K562 (cell line): Measurements from ENCODE around the gene ZFYVE28. TPM values are rescaled to one million over a fixed set of nuclear protein-coding genes. Genes with fewer than 3 reads are reported as not detected.
A peak's percentile ranks its signal among the peaks of the same experiment; 100 is the strongest.
"Not testable (repeated sequence)": the region's sequence is repeated elsewhere in the genome, so short reads cannot be mapped to it uniquely, and the experiment has no call there.

ENCODE experiments used
- EP400 ChIP-seq: fragments of 450-650 bp; IDR thresholded peaks from 2 replicates; pipeline ENCODE4 v1.6.1; 2017; ENCODE audit warnings: antibody characterized with exemption, mild to moderate bottlenecking, moderate library complexity
- FOXK1 ChIP-seq: sonication (generic); formaldehyde crosslinking; IDR thresholded peaks from 2 replicates; pipeline ENCODE4 v1.8.0; 2022; ENCODE audit warnings: missing genetic modification reagents, mild to moderate bottlenecking, borderline replicate concordance
- FOXK2 ChIP-seq, 2 experiments: fragments of 450-650 bp; IDR thresholded peaks in 1 of 2; conservative IDR thresholded peaks in 1 of 2; 2 replicates each; pipeline ENCODE4 v1.6.1; 2016; ENCODE audit warnings: low read depth in 2 of 2, mild to moderate bottlenecking in 1 of 2
- GABPA ChIP-seq: fragments of 200-800 bp; sonication (Bioruptor generic); conservative IDR thresholded peaks from 2 replicates; pipeline ENCODE4 v1.6.1; 2016; ENCODE audit warnings: low read depth, missing genetic modification characterization, missing compliant biosample characterization
- GATAD2B ChIP-seq: fragments of 450-650 bp; IDR thresholded peaks from 2 replicates; pipeline ENCODE4 v1.6.1; 2017; ENCODE audit warnings: mild to moderate bottlenecking, borderline replicate concordance
- HDAC2 ChIP-seq: fragments of 450-650 bp; IDR thresholded peaks from 2 replicates; pipeline ENCODE4 v1.6.1; 2016; ENCODE audit warnings: mild to moderate bottlenecking
- NR4A1 ChIP-seq, 2 experiments: fragments of 250-450 bp in 1 of 2; fragments of 450-650 bp in 1 of 2; sonication (Bioruptor Pico) in 1 of 2; IDR thresholded peaks; 2 replicates each; pipeline versions ENCODE4 v1.4.0 to v1.6.1; 2016 to 2020; ENCODE audit warnings: mild to moderate bottlenecking in 2 of 2, missing compliant biosample characterization in 1 of 2, missing genetic modification characterization in 1 of 2, moderate library complexity in 1 of 2
- TEAD1 ChIP-seq, 2 experiments: fragments of 450-650 bp in 1 of 2; sonication (generic) in 1 of 2; formaldehyde crosslinking; IDR thresholded peaks; 2 replicates each; pipeline versions ENCODE4 v1.4.0 to v1.8.0; 2020 to 2022; ENCODE audit warnings: mild to moderate bottlenecking in 2 of 2, missing genetic modification reagents in 1 of 2
- TOE1 ChIP-seq, 2 experiments: fragments of 450-650 bp in 1 of 2; sonication (generic) in 1 of 2; formaldehyde crosslinking in 1 of 2; IDR thresholded peaks; 2 replicates each; pipeline versions ENCODE4 v1.7.1 to v1.8.0; 2016 to 2022; ENCODE audit warnings: borderline replicate concordance in 2 of 2, mild to moderate bottlenecking in 2 of 2, antibody characterized with exemption in 1 of 2, inconsistent platforms in 1 of 2, low read depth in 1 of 2, missing genetic modification reagents in 1 of 2, moderate library complexity in 1 of 2
- ZFP1 ChIP-seq: fragments of 450-650 bp; formaldehyde crosslinking; IDR thresholded peaks from 2 replicates; pipeline ENCODE4 v1.4.0; 2020; ENCODE audit warnings: mild to moderate bottlenecking, mixed read lengths
- polyA plus RNA-seq, 8 experiments: library from polyadenylated mRNA; depleted of rRNA in 4 of 8; stranded (reverse) in 5 of 8; unstranded in 3 of 8; fragments of >200 nt; fragmentation: Nextera tagmentation in 2 of 8; fragmentation: Illumina TruSeq in 1 of 8; extraction: Ambion mirVana in 2 of 8; extraction: Trizol in 1 of 8; gene quantifications; 2 replicates each; pipeline versions ENCODE4 v1.2.1 to v1.2.3, GENCODE V29; 2011 to 2014; ENCODE audit warnings: inconsistent platforms in 1 of 8, missing spikeins in 1 of 8
- total RNA-seq, 7 experiments: library from RNA; depleted of rRNA in 6 of 7; stranded (reverse); fragments of >200 nt in 6 of 7; fragmentation: Illumina TruSeq in 2 of 7; extraction: Trizol in 2 of 7; gene quantifications; 2 replicates each; pipeline versions ENCODE4 v1.2.1 to v1.2.3, GENCODE V29; 2011 to 2021; ENCODE audit warnings: low replicate concordance in 1 of 7
- TF ChIP-seq, protein P1 (sequence below), 2 experiments: fragments of 450-650 bp; conservative IDR thresholded peaks; 2 replicates each; pipeline ENCODE4 v1.6.1; 2017; ENCODE audit warnings: mild to moderate bottlenecking in 2 of 2, moderate library complexity in 2 of 2
- TF ChIP-seq, protein P2 (sequence below): sonication (generic); formaldehyde crosslinking; IDR thresholded peaks from 2 replicates; pipeline ENCODE4 v1.9.0; 2022; ENCODE audit warnings: mild to moderate bottlenecking, missing genetic modification reagents
- TF ChIP-seq, protein P3 (sequence below), 2 experiments: fragments of 450-650 bp; IDR thresholded peaks; 2 replicates each; pipeline ENCODE4 v1.6.1; 2018; ENCODE audit warnings: mild to moderate bottlenecking in 2 of 2, low read depth in 1 of 2; ENCODE audit not compliant: partially characterized antibody in 2 of 2
- TF ChIP-seq, protein P4 (sequence below): fragments of 450-650 bp; IDR thresholded peaks from 2 replicates; pipeline ENCODE4 v1.6.1; 2014; ENCODE audit warnings: low read depth, mild to moderate bottlenecking, moderate library complexity, borderline replicate concordance
- TF ChIP-seq, protein P5 (sequence below), 2 experiments: fragments of 250-450 bp in 1 of 2; fragments of 450-650 bp in 1 of 2; sonication (Bioruptor Pico) in 1 of 2; IDR thresholded peaks; 2 replicates each; pipeline versions ENCODE4 v1.6.1 to v1.8.0; 2016 to 2021; ENCODE audit warnings: mild to moderate bottlenecking in 2 of 2, moderate library complexity in 2 of 2, missing compliant biosample characterization in 1 of 2, missing genetic modification characterization in 1 of 2

The ZFYVE28 gene
- total and polyA plus RNA-seq, 9 of the 15 experiments (the other 6 are each of a cell fraction or from before 2014, with no cell fraction given), result 1.3 to 24.8 (median 8.9) TPM

DNA sequence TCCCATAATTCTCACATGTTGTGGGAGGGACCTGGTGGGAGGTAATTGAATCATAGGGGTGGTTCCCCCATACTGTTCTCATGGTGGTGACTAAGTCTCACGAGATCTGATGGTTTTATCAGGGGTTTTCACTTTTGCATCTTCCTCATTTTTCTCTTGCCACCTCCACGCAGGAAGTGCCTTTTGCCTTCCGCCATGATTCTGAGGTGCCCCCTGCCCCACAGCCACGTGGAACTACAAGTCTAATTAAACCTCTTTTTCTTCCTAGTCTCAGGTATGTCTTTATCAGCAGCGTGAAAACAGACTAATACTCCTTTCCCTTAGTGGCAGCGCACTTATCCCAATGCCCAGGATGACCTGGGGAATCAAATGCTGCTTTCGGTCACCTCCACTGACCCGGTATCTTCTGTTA lies 35.2 kb downstream of the ZFYVE28 start (continued):
- TF ChIP-seq EP400, result peak; percentile 77
- TF ChIP-seq NR4A1 (CRISPR knock-in tag; IDR thresholded peaks at IDR 0.05); TOE1 (CRISPR knock-in tag; IDR thresholded peaks at IDR 0.05; ENCODE audit: borderline replicate concordance, low read depth): not testable (repeated sequence)
- peak; percentile 56; the same call in 1 of the 2 replicates for TF ChIP-seq NR4A1 (tag; IDR thresholded peaks at IDR 0.05)
- 0 out of 2 replicates have a peak, but pooled peaks have one; percentile 17 for TF ChIP-seq HDAC2
- TF ChIP-seq GABPA (tag), result peak; percentile 36; the same call in 1 of the 2 replicates
- TF ChIP-seq, protein P1, sequence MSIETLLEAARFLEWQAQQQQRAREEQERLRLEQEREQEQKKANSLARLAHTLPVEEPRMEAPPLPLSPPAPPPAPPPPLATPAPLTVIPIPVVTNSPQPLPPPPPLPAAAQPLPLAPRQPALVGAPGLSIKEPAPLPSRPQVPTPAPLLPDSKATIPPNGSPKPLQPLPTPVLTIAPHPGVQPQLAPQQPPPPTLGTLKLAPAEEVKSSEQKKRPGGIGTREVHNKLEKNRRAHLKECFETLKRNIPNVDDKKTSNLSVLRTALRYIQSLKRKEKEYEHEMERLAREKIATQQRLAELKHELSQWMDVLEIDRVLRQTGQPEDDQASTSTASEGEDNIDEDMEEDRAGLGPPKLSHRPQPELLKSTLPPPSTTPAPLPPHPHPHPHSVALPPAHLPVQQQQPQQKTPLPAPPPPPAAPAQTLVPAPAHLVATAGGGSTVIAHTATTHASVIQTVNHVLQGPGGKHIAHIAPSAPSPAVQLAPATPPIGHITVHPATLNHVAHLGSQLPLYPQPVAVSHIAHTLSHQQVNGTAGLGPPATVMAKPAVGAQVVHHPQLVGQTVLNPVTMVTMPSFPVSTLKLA (conservative IDR thresholded peaks at IDR 0.05), result peak in 1 of 2 experiments; percentile 60; a peak in 2 of 4 replicates
- TF ChIP-seq, protein P2, sequence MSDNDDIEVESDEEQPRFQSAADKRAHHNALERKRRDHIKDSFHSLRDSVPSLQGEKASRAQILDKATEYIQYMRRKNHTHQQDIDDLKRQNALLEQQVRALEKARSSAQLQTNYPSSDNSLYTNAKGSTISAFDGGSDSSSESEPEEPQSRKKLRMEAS (CRISPR knock-in tag), result peak; percentile 86
- TF ChIP-seq FOXK2 (conservative IDR thresholded peaks at IDR 0.05 in 1 of 2, IDR thresholded peaks at IDR 0.05 in 1 of 2; ENCODE audit: low read depth in 2 of 2), result 0 out of 4 replicates have a peak, but pooled peaks of 1 of the 2 experiments have one; percentile 1
- TF ChIP-seq, protein P3, sequence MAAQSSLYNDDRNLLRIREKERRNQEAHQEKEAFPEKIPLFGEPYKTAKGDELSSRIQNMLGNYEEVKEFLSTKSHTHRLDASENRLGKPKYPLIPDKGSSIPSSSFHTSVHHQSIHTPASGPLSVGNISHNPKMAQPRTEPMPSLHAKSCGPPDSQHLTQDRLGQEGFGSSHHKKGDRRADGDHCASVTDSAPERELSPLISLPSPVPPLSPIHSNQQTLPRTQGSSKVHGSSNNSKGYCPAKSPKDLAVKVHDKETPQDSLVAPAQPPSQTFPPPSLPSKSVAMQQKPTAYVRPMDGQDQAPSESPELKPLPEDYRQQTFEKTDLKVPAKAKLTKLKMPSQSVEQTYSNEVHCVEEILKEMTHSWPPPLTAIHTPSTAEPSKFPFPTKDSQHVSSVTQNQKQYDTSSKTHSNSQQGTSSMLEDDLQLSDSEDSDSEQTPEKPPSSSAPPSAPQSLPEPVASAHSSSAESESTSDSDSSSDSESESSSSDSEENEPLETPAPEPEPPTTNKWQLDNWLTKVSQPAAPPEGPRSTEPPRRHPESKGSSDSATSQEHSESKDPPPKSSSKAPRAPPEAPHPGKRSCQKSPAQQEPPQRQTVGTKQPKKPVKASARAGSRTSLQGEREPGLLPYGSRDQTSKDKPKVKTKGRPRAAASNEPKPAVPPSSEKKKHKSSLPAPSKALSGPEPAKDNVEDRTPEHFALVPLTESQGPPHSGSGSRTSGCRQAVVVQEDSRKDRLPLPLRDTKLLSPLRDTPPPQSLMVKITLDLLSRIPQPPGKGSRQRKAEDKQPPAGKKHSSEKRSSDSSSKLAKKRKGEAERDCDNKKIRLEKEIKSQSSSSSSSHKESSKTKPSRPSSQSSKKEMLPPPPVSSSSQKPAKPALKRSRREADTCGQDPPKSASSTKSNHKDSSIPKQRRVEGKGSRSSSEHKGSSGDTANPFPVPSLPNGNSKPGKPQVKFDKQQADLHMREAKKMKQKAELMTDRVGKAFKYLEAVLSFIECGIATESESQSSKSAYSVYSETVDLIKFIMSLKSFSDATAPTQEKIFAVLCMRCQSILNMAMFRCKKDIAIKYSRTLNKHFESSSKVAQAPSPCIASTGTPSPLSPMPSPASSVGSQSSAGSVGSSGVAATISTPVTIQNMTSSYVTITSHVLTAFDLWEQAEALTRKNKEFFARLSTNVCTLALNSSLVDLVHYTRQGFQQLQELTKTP (IDR thresholded peaks at IDR 0.05; ENCODE audit: low read depth in 1 of 2, partially characterized antibody in 2 of 2), result peak in 1 of 2 experiments; percentile 10
- TF ChIP-seq ZFP1 (CRISPR knock-in tag), result 0 out of 2 replicates have a peak, but pooled peaks have one; percentile 41
- TF ChIP-seq TEAD1 (CRISPR knock-in tag; IDR thresholded peaks at IDR 0.05), result peak in 1 of 2 experiments; percentile 76; a peak in 1 of 4 replicates
- 0 out of 2 replicates have a peak, but pooled peaks have one; percentile 10 for TF ChIP-seq TOE1 (IDR thresholded peaks at IDR 0.05; ENCODE audit: borderline replicate concordance)
- peak; percentile 55; the same call in 1 of the 2 replicates for TF ChIP-seq GATAD2B
- TF ChIP-seq FOXK1 (CRISPR knock-in tag), result 0 out of 2 replicates have a peak, but pooled peaks have one; percentile 44
- TF ChIP-seq, protein P4, sequence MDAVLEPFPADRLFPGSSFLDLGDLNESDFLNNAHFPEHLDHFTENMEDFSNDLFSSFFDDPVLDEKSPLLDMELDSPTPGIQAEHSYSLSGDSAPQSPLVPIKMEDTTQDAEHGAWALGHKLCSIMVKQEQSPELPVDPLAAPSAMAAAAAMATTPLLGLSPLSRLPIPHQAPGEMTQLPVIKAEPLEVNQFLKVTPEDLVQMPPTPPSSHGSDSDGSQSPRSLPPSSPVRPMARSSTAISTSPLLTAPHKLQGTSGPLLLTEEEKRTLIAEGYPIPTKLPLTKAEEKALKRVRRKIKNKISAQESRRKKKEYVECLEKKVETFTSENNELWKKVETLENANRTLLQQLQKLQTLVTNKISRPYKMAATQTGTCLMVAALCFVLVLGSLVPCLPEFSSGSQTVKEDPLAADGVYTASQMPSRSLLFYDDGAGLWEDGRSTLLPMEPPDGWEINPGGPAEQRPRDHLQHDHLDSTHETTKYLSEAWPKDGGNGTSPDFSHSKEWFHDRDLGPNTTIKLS, result peak; percentile 56
- TF ChIP-seq, protein P5, sequence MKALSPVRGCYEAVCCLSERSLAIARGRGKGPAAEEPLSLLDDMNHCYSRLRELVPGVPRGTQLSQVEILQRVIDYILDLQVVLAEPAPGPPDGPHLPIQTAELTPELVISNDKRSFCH (CRISPR knock-in tag; IDR thresholded peaks at IDR 0.05), result not testable (repeated sequence)
- TF ChIP-seq, protein P5 (tag; IDR thresholded peaks at IDR 0.05), result peak; percentile 86
